HUES6 (cell line): ENCODE data around the gene ZIK1.

Experiments
- H3K27ac ChIP-seq: 2 replicates; pipeline ENCODE4 v1.7.0; 2013; ENCODE audit warnings: low read depth, mild to moderate bottlenecking, low read length, inconsistent platforms
- H3K27me3 ChIP-seq: 2 replicates; pipeline ENCODE4 v1.6.1; 2013; ENCODE audit warnings: low read length; ENCODE audit not compliant: control insufficient read depth, insufficient read depth
- H3K36me3 ChIP-seq: 2 replicates; pipeline ENCODE4 v1.6.1; 2013; ENCODE audit warnings: low read length; ENCODE audit not compliant: control insufficient read depth, insufficient read depth
- H3K4me1 ChIP-seq: 2 replicates; pipeline ENCODE4 v1.6.1; 2013; ENCODE audit warnings: low read length; ENCODE audit not compliant: control insufficient read depth, insufficient read depth
- H3K4me3 ChIP-seq: 2 replicates; pipeline ENCODE4 v1.5.1; 2013; ENCODE audit warnings: low read depth, low read length
- H3K9ac ChIP-seq: one replicate; pipeline ENCODE4 v1.6.1; 2013; ENCODE audit warnings: mild to moderate bottlenecking, low read length
- H3K9me3 ChIP-seq: 2 replicates; pipeline ENCODE4 v1.6.1; 2013; ENCODE audit warnings: low read depth, low read length; ENCODE audit not compliant: control insufficient read depth, insufficient read depth

Gene ZIK1

DNA sequence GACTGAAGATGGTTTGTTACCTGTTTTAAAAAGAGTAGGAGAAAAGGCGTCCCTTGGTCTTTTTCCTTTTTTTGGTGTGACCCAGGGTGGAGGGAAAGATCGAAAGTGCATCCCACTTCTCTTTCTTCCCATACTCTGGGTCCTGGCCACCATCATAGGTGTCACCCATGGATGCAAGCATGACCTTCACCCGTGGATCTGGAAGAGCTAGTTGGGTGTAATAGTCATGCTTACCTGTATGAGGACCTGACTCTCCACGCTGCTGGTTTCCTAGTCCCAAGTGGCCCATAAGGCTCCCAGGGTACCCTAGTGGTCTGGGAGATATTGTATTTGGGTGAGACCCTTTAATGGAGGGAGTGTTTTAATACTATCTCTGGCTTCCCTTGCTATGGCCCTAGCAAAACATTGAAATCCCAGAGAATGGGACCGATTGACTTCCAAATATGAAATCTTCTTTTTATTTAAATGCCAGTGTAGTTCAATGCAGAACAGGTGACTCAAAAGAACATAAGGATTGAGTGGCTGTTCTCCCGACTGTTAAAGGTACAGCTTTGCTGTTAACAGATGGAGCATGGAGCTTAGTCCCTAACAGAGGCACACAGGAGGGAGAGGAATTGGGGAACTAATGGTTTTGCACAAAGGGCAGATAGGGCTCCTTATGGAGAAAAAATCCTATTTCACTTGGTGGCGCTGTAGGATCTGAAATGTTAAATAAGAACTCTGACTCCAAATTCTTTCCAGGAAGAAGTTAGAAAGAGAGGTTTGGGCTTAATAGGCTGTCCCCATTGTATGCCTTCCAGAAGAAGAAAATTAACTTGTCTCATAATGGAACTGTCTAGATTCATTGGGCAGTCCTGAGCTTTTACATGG is 17.3 kb upstream of the ZIK1 start:
- H3K27ac ChIP-seq = no peak overlapping the region
- H3K9me3 ChIP-seq = peaks cover 95% of the 10 kb centered on the region
- H3K36me3 ChIP-seq = peaks cover 10% of the 10 kb centered on the region
- no peaks in the 10 kb centered on the region for H3K4me1 ChIP-seq
- no peak overlapping the region for H3K4me3 ChIP-seq
- H3K9ac ChIP-seq = no peak overlapping the region
- H3K27me3 ChIP-seq = no peaks in the 10 kb centered on the region

GRCh38 chr19:57570707-57571106 is 13.2 kb upstream of the ZIK1 start:
- Histone ChIP-seq H3K36me3 (peaks cover 51% of the 10 kb centered on the region), H3K4me1 (no peaks in the 10 kb centered on the region), H3K9ac (no peak overlapping the region), H3K9me3 (peaks cover 96% of the 10 kb centered on the region), H3K4me3 (no peak overlapping the region), H3K27me3 (no peaks in the 10 kb centered on the region), H3K27ac (no peak overlapping the region)

DNA sequence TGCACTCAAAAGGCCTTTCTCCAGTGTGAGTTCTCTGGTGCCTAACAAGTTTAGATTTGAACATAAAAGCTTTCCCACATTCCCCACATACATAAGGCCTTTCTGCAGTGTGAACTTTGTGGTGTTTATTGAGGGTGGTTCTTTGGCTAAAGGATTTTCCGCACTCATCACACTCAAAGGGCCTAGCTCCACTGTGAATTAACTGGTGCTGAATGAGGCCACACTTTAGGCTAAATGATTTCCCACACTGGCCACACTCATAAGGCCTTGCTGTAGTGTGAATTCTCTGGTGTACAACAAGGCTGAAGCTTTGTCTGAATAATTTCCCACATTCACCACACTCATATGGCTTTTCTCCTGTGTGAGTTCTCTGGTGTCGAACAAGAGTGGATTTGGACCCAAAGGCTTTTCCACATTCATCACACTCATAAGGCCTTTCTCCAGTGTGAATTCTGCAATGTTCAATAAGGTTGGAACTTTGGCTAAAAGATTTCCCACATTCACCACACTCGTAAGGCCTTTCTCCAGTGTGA is 11.5 kb upstream of the ZIK1 start:
- peaks cover 68% of the 10 kb centered on the region for H3K36me3 ChIP-seq

DNA sequence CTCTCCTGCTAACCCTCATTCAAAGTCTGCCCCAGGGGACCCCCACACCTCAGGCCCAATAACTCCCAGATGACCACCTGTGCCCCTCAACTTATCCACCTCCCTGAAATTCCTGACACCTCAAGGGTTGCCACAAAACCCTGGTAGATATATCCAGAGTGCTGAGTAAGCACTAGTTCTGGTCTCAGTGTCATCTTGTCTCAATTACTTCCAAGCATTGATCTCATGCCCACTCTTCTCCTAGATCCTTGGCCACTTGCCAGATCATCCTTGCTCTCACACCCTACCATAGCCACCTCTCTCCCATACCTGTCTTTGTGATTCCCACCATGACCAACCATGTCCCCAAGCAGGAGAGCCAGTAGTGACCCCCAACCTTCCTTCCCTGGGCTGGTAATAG is 7.3 kb upstream of the ZIK1 start:
- Histone ChIP-seq H3K9me3 (peaks cover 73% of the 10 kb centered on the region), H3K4me1 (peaks cover 4% of the 10 kb centered on the region), H3K27ac (no peak overlapping the region), H3K9ac (no peak overlapping the region), H3K4me3 (no peak overlapping the region), H3K36me3 (peaks cover 63% of the 10 kb centered on the region), H3K27me3 (no peaks in the 10 kb centered on the region)

More for the DNA sequence above, 11.5 kb upstream of the ZIK1 start:
- no peaks in the 10 kb centered on the region for H3K4me1 ChIP-seq
- H3K9me3 ChIP-seq = peaks cover 94% of the 10 kb centered on the region
- no peaks in the 10 kb centered on the region for H3K27me3 ChIP-seq
- no peak overlapping the region for H3K27ac ChIP-seq
- no peak overlapping the region for H3K9ac ChIP-seq
- H3K4me3 ChIP-seq = no peak overlapping the region

DNA sequence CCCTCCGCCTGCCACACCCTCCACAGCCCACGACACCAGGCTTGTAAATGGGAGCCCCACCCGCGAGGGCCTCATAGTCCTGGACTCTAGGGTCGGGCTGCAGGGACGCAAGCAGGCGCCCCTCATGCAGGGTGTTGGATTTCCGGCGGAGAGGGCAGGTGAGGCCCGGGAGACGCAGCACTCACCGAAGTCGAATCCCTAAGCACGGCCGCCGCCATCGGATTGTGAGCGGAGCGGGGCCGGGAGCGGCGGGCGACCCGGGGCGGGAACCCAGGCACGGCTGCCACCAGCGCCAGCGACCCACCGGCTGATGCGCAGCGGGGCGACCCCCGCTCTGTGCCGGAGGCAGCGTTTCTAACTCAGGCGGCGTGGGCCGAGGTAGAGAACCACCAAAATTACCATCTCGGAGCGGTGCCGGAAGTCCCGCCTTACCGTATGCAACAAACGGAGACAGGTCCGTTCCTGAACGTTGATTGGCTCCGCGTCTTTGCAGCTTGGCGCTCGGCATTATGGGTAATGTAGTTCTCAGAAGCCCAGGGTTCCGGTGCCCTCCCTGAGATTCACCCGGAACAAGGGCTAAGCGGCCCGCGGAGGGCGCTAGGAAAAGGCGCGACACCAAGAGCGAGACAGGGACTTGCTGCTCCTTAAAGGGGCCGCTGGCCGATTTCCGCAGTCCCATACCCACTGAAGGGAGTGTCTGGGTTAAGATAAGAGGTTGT is 5.3 kb upstream of the ZIK1 start, which contains the start of gene ZNF416:
Gene ZNF416, minus strand, starts transcription at position 425 of the 719 bp plus-strand sequence. Its CDS starts 207 bp downstream, at position 218.
- Histone ChIP-seq H3K9me3 (peaks cover 66% of the 10 kb centered on the region), H3K9ac (peak within 1 kb of the TSS; percentile 68), H3K4me3 (peak within 1 kb of the TSS; percentile 85), H3K36me3 (peaks cover 43% of the 10 kb centered on the region), H3K27me3 (no peaks in the 10 kb centered on the region), H3K4me1 (peaks cover 4% of the 10 kb centered on the region), H3K27ac (no peak within 1 kb of the TSS)

DNA sequence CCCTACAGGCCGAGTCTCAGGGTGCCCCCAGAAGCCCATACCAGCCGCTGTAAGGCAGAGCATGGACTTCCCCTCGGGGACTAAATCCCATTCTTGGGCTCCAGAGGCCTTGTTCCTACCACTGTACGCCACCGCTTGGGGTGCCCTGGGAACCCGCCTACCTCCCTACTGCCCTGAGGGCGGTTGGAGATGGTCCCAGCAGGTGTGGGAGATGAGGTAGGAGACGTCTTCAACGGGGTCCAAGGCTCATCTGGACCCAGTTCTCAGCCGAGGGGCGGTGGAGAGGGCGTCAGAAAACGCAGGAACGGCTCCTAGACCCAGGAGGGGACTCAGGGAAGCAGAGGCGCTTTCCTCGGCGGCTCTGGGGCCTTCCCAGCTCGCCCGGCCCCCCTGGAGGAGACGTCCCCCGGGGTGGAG is 833 bp upstream of the ZIK1 start:
- peak overlapping the region; percentile 79 for H3K4me3 ChIP-seq
- no peak overlapping the region for H3K27ac ChIP-seq
- peaks cover 27% of the 10 kb centered on the region for H3K36me3 ChIP-seq
- H3K9me3 ChIP-seq = peaks cover 53% of the 10 kb centered on the region
- no peaks in the 10 kb centered on the region for H3K27me3 ChIP-seq
- H3K9ac ChIP-seq = no peak overlapping the region
- H3K4me1 ChIP-seq = peaks cover 1% of the 10 kb centered on the region; the same call in 1 of the 2 replicates

- peaks cover 81% of the 10 kb centered on the region for H3K9me3 ChIP-seq
- H3K4me1 ChIP-seq = no peaks in the 10 kb centered on the region
- no peak overlapping the region for H3K4me3 ChIP-seq
- peaks cover 71% of the 10 kb centered on the region for H3K36me3 ChIP-seq
- H3K9ac ChIP-seq = no peak overlapping the region
- H3K27ac ChIP-seq = no peak overlapping the region
- H3K27me3 ChIP-seq = no peaks in the 10 kb centered on the region
Observed at GRCh38 chr19:57587529-57587928, 3.6 kb downstream of the ZIK1 start.

DNA sequence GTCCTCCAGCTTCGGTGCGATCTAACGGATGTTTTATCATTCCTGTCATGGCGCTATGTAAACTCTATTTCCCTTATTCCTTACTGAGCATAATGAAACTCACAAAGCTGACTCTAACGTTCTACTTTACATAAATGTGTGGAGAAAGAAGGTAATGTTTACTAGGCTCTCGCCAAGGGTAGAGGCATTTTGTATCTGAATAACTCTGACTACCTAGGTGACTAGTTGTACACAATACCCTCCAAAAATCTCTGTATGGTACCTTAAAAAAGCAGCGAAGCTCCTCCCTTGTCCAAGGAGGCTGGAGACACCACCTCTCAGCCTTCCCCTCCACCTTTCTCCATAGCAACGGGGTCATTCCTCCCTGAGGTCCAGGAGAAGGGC is 15.4 kb downstream of the ZIK1 start:
- H3K4me3 ChIP-seq = peak overlapping the region; percentile 96
- H3K4me1 ChIP-seq = peaks cover 6% of the 10 kb centered on the region; the same call in 1 of the 2 replicates
- H3K9ac ChIP-seq = no peak overlapping the region
- H3K9me3 ChIP-seq = peaks cover 9% of the 10 kb centered on the region; the same call in 1 of the 2 replicates
- H3K27ac ChIP-seq = no peak overlapping the region
- H3K27me3 ChIP-seq = no peaks in the 10 kb centered on the region
- peaks cover 7% of the 10 kb centered on the region for H3K36me3 ChIP-seq

DNA sequence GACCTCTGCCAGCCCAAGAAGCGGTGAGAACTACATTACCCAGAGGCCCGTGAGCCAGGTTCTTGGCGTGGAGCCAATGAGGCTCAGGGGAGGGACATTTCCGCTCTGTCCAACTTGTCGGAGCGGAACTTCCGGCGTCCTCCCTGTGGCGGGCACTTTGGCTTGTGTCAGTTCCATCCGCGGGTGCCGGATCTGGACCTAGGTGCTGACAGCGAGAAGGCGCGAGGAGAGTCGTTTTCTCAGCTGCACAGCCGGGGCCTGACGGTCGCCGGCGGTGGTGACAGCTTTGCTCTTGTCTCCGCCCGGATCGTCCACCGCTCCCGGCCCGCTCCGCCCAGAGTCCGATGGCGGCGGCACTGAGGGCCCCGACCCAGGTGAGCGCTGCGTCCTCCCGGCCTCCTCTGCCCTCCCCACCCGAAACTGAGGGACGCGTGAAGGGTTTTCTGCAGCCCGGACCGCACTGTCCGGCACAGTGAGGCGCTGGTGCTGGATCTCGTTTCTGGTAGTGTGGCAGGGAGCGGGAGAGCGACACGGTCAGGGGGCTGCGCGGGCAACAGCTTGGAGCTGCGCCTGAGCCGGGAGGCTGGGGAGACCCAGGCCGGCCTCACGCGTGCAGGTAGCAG is 15.9 kb downstream of the ZIK1 start, which contains the start of gene ZNF530:
Gene ZNF530, plus strand, starts transcription at position 125 of the 623 bp plus-strand sequence. CDS start 4,461 bp downstream, outside the sequence.
- Histone ChIP-seq H3K9ac (peak within 1 kb of the TSS; percentile 69), H3K36me3 (peaks cover 12% of the 10 kb centered on the region), H3K27ac (no peak within 1 kb of the TSS), H3K9me3 (peaks cover 7% of the 10 kb centered on the region; the same call in 1 of the 2 replicates), H3K4me1 (peaks cover 6% of the 10 kb centered on the region; the same call in 1 of the 2 replicates), H3K27me3 (no peaks in the 10 kb centered on the region), H3K4me3 (peak within 1 kb of the TSS; percentile 96)

DNA sequence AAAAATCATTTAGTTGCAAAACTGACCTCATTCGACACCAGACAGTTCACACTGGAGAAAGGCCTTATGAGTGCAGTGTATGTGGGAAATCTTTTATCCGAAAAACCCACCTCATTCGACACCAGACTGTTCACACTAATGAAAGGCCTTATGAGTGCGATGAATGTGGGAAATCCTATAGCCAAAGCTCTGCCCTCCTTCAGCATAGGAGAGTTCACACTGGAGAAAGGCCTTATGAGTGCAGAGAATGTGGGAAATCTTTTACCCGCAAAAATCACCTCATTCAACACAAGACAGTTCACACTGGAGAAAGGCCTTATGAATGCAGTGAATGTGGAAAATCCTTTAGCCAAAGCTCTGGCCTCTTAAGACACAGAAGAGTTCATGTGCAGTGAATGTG is 23.0 kb downstream of the ZIK1 start:
- Histone ChIP-seq H3K27ac (no peak overlapping the region), H3K9ac (no peak overlapping the region), H3K36me3 (peaks cover 46% of the 10 kb centered on the region), H3K9me3 (peaks cover 13% of the 10 kb centered on the region), H3K4me1 (no peaks in the 10 kb centered on the region), H3K4me3 (no peak overlapping the region), H3K27me3 (no peaks in the 10 kb centered on the region)
